HEK293 (cell line): ENCODE results near the gene GNB1L.

ENCODE experiments used
- GLI4 ChIP-seq: fragments of 450-650 bp; formaldehyde crosslinking; IDR thresholded peaks from 2 replicates; pipeline ENCODE4 v1.5.1; 2016; ENCODE audit warnings: missing biosample characterization, missing genetic modification characterization
- KLF17 ChIP-seq: fragments of 450-650 bp; formaldehyde crosslinking; IDR thresholded peaks from 2 replicates; pipeline ENCODE4 v1.5.1; 2016; ENCODE audit warnings: missing biosample characterization, missing genetic modification characterization
- KLF7 ChIP-seq: fragments of 450-650 bp; formaldehyde crosslinking; IDR thresholded peaks from 2 replicates; pipeline ENCODE4 v1.5.1; 2016; ENCODE audit warnings: missing biosample characterization, missing genetic modification characterization, borderline replicate concordance
- KLF9 ChIP-seq: fragments of 450-650 bp; formaldehyde crosslinking; IDR thresholded peaks from 2 replicates; pipeline ENCODE4 v1.5.1; 2016; ENCODE audit warnings: missing biosample characterization, missing genetic modification characterization, low read depth
- OVOL3 ChIP-seq: fragments of 450-650 bp; formaldehyde crosslinking; IDR thresholded peaks from 2 replicates; pipeline ENCODE4 v1.5.1; 2016; ENCODE audit warnings: missing biosample characterization, missing genetic modification characterization
- PRDM4 ChIP-seq: fragments of 450-650 bp; formaldehyde crosslinking; IDR thresholded peaks from 2 replicates; pipeline ENCODE4 v1.5.1; 2017; ENCODE audit warnings: missing biosample characterization, missing genetic modification characterization
- REPIN1 ChIP-seq: fragments of 450-650 bp; formaldehyde crosslinking; IDR thresholded peaks from 2 replicates; pipeline ENCODE4 v1.5.1; 2017; ENCODE audit warnings: missing biosample characterization, missing genetic modification characterization, low read depth
- TRIM28 ChIP-seq: IDR thresholded peaks from 2 replicates; pipeline ENCODE4 v1.6.1; 2011; ENCODE audit warnings: low read length, control low read depth, borderline replicate concordance
- WT1 ChIP-seq: fragments of 450-650 bp; formaldehyde crosslinking; IDR thresholded peaks from 2 replicates; pipeline ENCODE4 v1.5.1; 2016; ENCODE audit warnings: missing biosample characterization, missing genetic modification characterization
- YY2 ChIP-seq: fragments of 450-650 bp; formaldehyde crosslinking; IDR thresholded peaks from 2 replicates; pipeline ENCODE4 v1.5.1; 2016; ENCODE audit warnings: missing biosample characterization, missing genetic modification characterization
- ZBTB17 ChIP-seq: fragments of 450-650 bp; formaldehyde crosslinking; IDR thresholded peaks from 2 replicates; pipeline ENCODE4 v1.5.1; 2016; ENCODE audit warnings: missing biosample characterization, missing genetic modification characterization
- ZBTB44 ChIP-seq: fragments of 450-650 bp; IDR thresholded peaks from 2 replicates; pipeline ENCODE4 v1.5.1; 2018; ENCODE audit warnings: missing biosample characterization, mild to moderate bottlenecking, missing genetic modification characterization
- ZBTB7A ChIP-seq: fragments of 450-650 bp; formaldehyde crosslinking; IDR thresholded peaks from 2 replicates; pipeline ENCODE4 v1.5.1; 2016; ENCODE audit warnings: low read depth, missing biosample characterization, missing genetic modification characterization
- ZFHX2 ChIP-seq: fragments of 450-650 bp; formaldehyde crosslinking; conservative IDR thresholded peaks from 2 replicates; pipeline ENCODE4 v1.5.1; 2016; ENCODE audit warnings: missing biosample characterization, missing genetic modification characterization
- ZFP3 ChIP-seq: fragments of 450-650 bp; formaldehyde crosslinking; IDR thresholded peaks from 2 replicates; pipeline ENCODE4 v1.5.1; 2016; ENCODE audit warnings: low read depth, missing biosample characterization, missing genetic modification characterization
- ZNF16 ChIP-seq: fragments of 450-650 bp; formaldehyde crosslinking; IDR thresholded peaks from 2 replicates; pipeline ENCODE4 v1.5.1; 2016; ENCODE audit warnings: low read depth, missing biosample characterization, missing genetic modification characterization
- ZNF169 ChIP-seq: fragments of 450-650 bp; formaldehyde crosslinking; IDR thresholded peaks from 2 replicates; pipeline ENCODE4 v1.5.1; 2016; ENCODE audit warnings: missing biosample characterization, missing genetic modification characterization
- ZNF184 ChIP-seq: fragments of 450-650 bp; IDR thresholded peaks from 2 replicates; pipeline ENCODE4 v1.5.1; 2018; ENCODE audit warnings: missing biosample characterization, mild to moderate bottlenecking, missing genetic modification characterization
- ZNF2 ChIP-seq: fragments of 450-650 bp; formaldehyde crosslinking; IDR thresholded peaks from 2 replicates; pipeline ENCODE4 v1.5.1; 2016; ENCODE audit warnings: missing biosample characterization, missing genetic modification characterization
- ZNF248 ChIP-seq: fragments of 450-650 bp; formaldehyde crosslinking; IDR thresholded peaks from 2 replicates; pipeline ENCODE4 v1.5.1; 2017; ENCODE audit warnings: missing biosample characterization, missing genetic modification characterization
- ZNF416 ChIP-seq: fragments of 450-650 bp; formaldehyde crosslinking; IDR thresholded peaks from 2 replicates; pipeline ENCODE4 v1.5.1; 2016; ENCODE audit warnings: missing biosample characterization, missing genetic modification characterization
- ZNF423 ChIP-seq: fragments of 450-650 bp; formaldehyde crosslinking; IDR thresholded peaks from 2 replicates; pipeline ENCODE4 v1.5.1; 2016; ENCODE audit warnings: missing biosample characterization, missing genetic modification characterization
- ZNF426 ChIP-seq: fragments of 450-650 bp; formaldehyde crosslinking; IDR thresholded peaks from 2 replicates; pipeline ENCODE4 v1.5.1; 2017; ENCODE audit warnings: missing biosample characterization, missing genetic modification characterization, mild to moderate bottlenecking, inconsistent platforms, moderate library complexity
- ZNF555 ChIP-seq: fragments of 450-650 bp; formaldehyde crosslinking; conservative IDR thresholded peaks from 2 replicates; pipeline ENCODE4 v1.5.1; 2017; ENCODE audit warnings: missing biosample characterization, mild to moderate bottlenecking, missing genetic modification characterization, inconsistent platforms
- ZNF658 ChIP-seq: fragments of 450-650 bp; formaldehyde crosslinking; IDR thresholded peaks from 2 replicates; pipeline ENCODE4; 2016; ENCODE audit warnings: missing biosample characterization, missing genetic modification characterization
- ZNF660 ChIP-seq: fragments of 450-650 bp; IDR thresholded peaks from 2 replicates; pipeline ENCODE4 v1.5.1; 2018; ENCODE audit warnings: missing biosample characterization, mild to moderate bottlenecking, missing genetic modification characterization
- ZNF785 ChIP-seq: fragments of 450-650 bp; formaldehyde crosslinking; IDR thresholded peaks from 2 replicates; pipeline ENCODE4 v1.5.1; 2016; ENCODE audit warnings: missing biosample characterization, missing genetic modification characterization
- TF ChIP-seq, protein P1 (sequence below): fragments of 450-650 bp; formaldehyde crosslinking; IDR thresholded peaks from 2 replicates; pipeline ENCODE4 v1.5.1; 2016; ENCODE audit warnings: missing biosample characterization, missing genetic modification characterization
- TF ChIP-seq, protein P2 (sequence below): fragments of 450-650 bp; formaldehyde crosslinking; IDR thresholded peaks from 2 replicates; pipeline ENCODE4 v1.5.1; 2017; ENCODE audit warnings: missing biosample characterization, missing genetic modification characterization
- TF ChIP-seq, protein P3 (sequence below): fragments of 450-650 bp; formaldehyde crosslinking; IDR thresholded peaks from 2 replicates; pipeline ENCODE4 v1.5.1; 2017; ENCODE audit warnings: missing biosample characterization, missing genetic modification characterization

GNB1L gene

GRCh38 chr22:19880786-19881569 is 26.3 kb upstream of the GNB1L start (continued):
- TF ChIP-seq, protein P1, sequence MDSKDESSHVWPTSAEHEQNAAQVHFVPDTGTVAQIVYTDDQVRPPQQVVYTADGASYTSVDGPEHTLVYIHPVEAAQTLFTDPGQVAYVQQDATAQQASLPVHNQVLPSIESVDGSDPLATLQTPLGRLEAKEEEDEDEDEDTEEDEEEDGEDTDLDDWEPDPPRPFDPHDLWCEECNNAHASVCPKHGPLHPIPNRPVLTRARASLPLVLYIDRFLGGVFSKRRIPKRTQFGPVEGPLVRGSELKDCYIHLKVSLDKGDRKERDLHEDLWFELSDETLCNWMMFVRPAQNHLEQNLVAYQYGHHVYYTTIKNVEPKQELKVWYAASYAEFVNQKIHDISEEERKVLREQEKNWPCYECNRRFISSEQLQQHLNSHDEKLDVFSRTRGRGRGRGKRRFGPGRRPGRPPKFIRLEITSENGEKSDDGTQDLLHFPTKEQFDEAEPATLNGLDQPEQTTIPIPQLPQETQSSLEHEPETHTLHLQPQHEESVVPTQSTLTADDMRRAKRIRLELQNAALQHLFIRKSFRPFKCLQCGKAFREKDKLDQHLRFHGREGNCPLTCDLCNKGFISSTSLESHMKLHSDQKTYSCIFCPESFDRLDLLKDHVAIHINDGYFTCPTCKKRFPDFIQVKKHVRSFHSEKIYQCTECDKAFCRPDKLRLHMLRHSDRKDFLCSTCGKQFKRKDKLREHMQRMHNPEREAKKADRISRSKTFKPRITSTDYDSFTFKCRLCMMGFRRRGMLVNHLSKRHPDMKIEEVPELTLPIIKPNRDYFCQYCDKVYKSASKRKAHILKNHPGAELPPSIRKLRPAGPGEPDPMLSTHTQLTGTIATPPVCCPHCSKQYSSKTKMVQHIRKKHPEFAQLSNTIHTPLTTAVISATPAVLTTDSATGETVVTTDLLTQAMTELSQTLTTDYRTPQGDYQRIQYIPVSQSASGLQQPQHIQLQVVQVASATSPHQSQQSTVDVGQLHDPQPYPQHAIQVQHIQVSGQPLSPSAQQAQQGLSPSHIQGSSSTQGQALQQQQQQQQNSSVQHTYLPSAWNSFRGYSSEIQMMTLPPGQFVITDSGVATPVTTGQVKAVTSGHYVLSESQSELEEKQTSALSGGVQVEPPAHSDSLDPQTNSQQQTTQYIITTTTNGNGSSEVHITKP (tag by site-specific recombination), result no peak
- TF ChIP-seq ZNF785 (tag by site-specific recombination), result no peak
- TF ChIP-seq ZNF426 (tag by site-specific recombination), result no peak
- TF ChIP-seq KLF7 (tag by site-specific recombination), result no peak
- TF ChIP-seq ZBTB44 (tag by site-specific recombination), result peak; percentile 56; the same call in 1 of the 2 replicates
- peak; percentile 93 for TF ChIP-seq KLF17 (tag by site-specific recombination)
- no peak for TF ChIP-seq OVOL3 (tag by site-specific recombination)
- TF ChIP-seq ZNF169 (tag by site-specific recombination), result no peak
- no peak for TF ChIP-seq ZNF184 (tag by site-specific recombination)
- no peak for TF ChIP-seq REPIN1 (tag by site-specific recombination)
- TF ChIP-seq ZNF416, result no peak
- no peak for TF ChIP-seq ZNF555 (tag by site-specific recombination)
- no peak for TF ChIP-seq ZNF248 (tag by site-specific recombination)
- TF ChIP-seq ZNF660 (tag by site-specific recombination), result no peak
- TF ChIP-seq ZBTB7A (tag by site-specific recombination), result no peak
- TF ChIP-seq ZFP3 (tag by site-specific recombination), result no peak
- TF ChIP-seq PRDM4, result no peak
- no peak; the same call in 1 of the 2 replicates for TF ChIP-seq ZBTB17 (tag by site-specific recombination)
- TF ChIP-seq WT1 (tag by site-specific recombination), result 0 out of 2 replicates have a peak, but pooled peaks have one; percentile 31
- TF ChIP-seq, protein P2, sequence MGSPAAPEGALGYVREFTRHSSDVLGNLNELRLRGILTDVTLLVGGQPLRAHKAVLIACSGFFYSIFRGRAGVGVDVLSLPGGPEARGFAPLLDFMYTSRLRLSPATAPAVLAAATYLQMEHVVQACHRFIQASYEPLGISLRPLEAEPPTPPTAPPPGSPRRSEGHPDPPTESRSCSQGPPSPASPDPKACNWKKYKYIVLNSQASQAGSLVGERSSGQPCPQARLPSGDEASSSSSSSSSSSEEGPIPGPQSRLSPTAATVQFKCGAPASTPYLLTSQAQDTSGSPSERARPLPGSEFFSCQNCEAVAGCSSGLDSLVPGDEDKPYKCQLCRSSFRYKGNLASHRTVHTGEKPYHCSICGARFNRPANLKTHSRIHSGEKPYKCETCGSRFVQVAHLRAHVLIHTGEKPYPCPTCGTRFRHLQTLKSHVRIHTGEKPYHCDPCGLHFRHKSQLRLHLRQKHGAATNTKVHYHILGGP, result no peak
- TF ChIP-seq ZNF16 (tag by site-specific recombination), result no peak
- TF ChIP-seq GLI4 (tag by site-specific recombination), result no peak
- TF ChIP-seq ZNF423 (tag by site-specific recombination), result no peak
- TF ChIP-seq ZFHX2, result peak; percentile 87
- TF ChIP-seq YY2 (tag by site-specific recombination), result no peak
- no peak for TF ChIP-seq ZNF658 (tag by site-specific recombination)
- peak; percentile 76 for TF ChIP-seq KLF9 (tag by site-specific recombination)
- no peak; the same call in 1 of the 2 replicates for TF ChIP-seq TRIM28
- TF ChIP-seq, protein P3, sequence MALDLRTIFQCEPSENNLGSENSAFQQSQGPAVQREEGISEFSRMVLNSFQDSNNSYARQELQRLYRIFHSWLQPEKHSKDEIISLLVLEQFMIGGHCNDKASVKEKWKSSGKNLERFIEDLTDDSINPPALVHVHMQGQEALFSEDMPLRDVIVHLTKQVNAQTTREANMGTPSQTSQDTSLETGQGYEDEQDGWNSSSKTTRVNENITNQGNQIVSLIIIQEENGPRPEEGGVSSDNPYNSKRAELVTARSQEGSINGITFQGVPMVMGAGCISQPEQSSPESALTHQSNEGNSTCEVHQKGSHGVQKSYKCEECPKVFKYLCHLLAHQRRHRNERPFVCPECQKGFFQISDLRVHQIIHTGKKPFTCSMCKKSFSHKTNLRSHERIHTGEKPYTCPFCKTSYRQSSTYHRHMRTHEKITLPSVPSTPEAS (tag by site-specific recombination), result no peak
- no peak for TF ChIP-seq ZNF2 (tag by site-specific recombination)
